Osteocyte (in vitro differentiated cells): ENCODE results near the gene VTCN1. TPM values are rescaled to one million over a fixed set of nuclear protein-coding genes. Genes with fewer than 3 reads are reported as not detected.

ENCODE experiments used
- DNase-seq: peaks from one replicate; pipeline ENCODE4 v3.0.0; 2021; ENCODE audit warnings: mixed read lengths; ENCODE audit not compliant: unreplicated experiment; ENCODE audit errors: extremely low spot score
- H3K27ac Mint-ChIP-seq: one replicate; pipeline ENCODE4 v1.8.0; 2021; ENCODE audit warnings: mild to moderate bottlenecking, mixed read lengths; ENCODE audit not compliant: unreplicated experiment
- H3K27me3 Mint-ChIP-seq: one replicate; pipeline ENCODE4 v1.8.0; 2021; ENCODE audit warnings: mixed read lengths; ENCODE audit not compliant: unreplicated experiment
- H3K36me3 Mint-ChIP-seq: one replicate; pipeline ENCODE4 v1.8.0; 2021; ENCODE audit warnings: mixed read lengths; ENCODE audit not compliant: unreplicated experiment
- H3K4me1 Mint-ChIP-seq: one replicate; pipeline ENCODE4 v1.8.0; 2021; ENCODE audit warnings: mixed read lengths; ENCODE audit not compliant: unreplicated experiment
- H3K4me3 Mint-ChIP-seq: one replicate; pipeline ENCODE4 v1.8.0; 2021; ENCODE audit warnings: mild to moderate bottlenecking, moderate library complexity, mixed read lengths; ENCODE audit not compliant: unreplicated experiment
- H3K9me3 Mint-ChIP-seq: one replicate; pipeline ENCODE4 v1.8.0; 2021; ENCODE audit warnings: mixed read lengths; ENCODE audit not compliant: unreplicated experiment
- CTCF ChIP-seq: fragments of 200-600 bp; sonication (generic); IDR thresholded peaks from 2 replicates; pipeline ENCODE4 v1.5.0; 2021; ENCODE audit warnings: antibody characterized with exemption, mild to moderate bottlenecking, moderate library complexity
- total RNA-seq: library from RNA; stranded (reverse); gene quantifications from 2 replicates; pipeline ENCODE4 v1.2.1, GENCODE V29; 2021

VTCN1 gene
- total RNA-seq, 1 donor from 2014 or later, result not detected

- no peaks in the 10 kb centered on the region for H3K36me3 Mint-ChIP-seq
- H3K4me1 Mint-ChIP-seq, result peaks cover 31% of the 10 kb centered on the region
- H3K27me3 Mint-ChIP-seq, result no peaks in the 10 kb centered on the region
- no peak for DNase-seq
- H3K27ac Mint-ChIP-seq, result peak overlapping the region; percentile 81
- TF ChIP-seq CTCF, result no peak
- H3K9me3 Mint-ChIP-seq, result peaks cover 3% of the 10 kb centered on the region
- H3K4me3 Mint-ChIP-seq, result no peak overlapping the region
These were observed 62.7 kb downstream of the VTCN1 start for GRCh38 chr1:117147856-117148588.

- Mint-ChIP-seq H3K27ac (peak overlapping the region; percentile 81), H3K4me3 (no peak overlapping the region), H3K9me3 (peaks cover 3% of the 10 kb centered on the region), H3K36me3 (no peaks in the 10 kb centered on the region), H3K4me1 (peaks cover 31% of the 10 kb centered on the region), H3K27me3 (no peaks in the 10 kb centered on the region)
- TF ChIP-seq CTCF, result no peak
- no peak for DNase-seq
These were observed 63.3 kb downstream of the VTCN1 start for GRCh38 chr1:117147341-117147831.

GRCh38 chr1:117146575-117147340 is 64.0 kb downstream of the VTCN1 start:
- no peaks in the 10 kb centered on the region for H3K36me3 Mint-ChIP-seq
- H3K4me3 Mint-ChIP-seq, result no peak overlapping the region
- H3K27ac Mint-ChIP-seq, result peak overlapping the region; percentile 81
- TF ChIP-seq CTCF, result no peak
- DNase-seq, result no peak
- peaks cover 2% of the 10 kb centered on the region for H3K9me3 Mint-ChIP-seq
- H3K4me1 Mint-ChIP-seq, result peaks cover 31% of the 10 kb centered on the region
- H3K27me3 Mint-ChIP-seq, result no peaks in the 10 kb centered on the region

- no peak for TF ChIP-seq CTCF
- Mint-ChIP-seq H3K9me3 (no peaks in the 10 kb centered on the region), H3K4me3 (no peak overlapping the region), H3K4me1 (peaks cover 31% of the 10 kb centered on the region), H3K27ac (peak overlapping the region; percentile 13), H3K36me3 (no peaks in the 10 kb centered on the region), H3K27me3 (no peaks in the 10 kb centered on the region)
- no peak for DNase-seq
These were observed 64.7 kb downstream of the VTCN1 start for GRCh38 chr1:117146072-117146471.

GRCh38 chr1:117143871-117144270 is 66.9 kb downstream of the VTCN1 start:
- Mint-ChIP-seq H3K27ac (no peak overlapping the region), H3K4me1 (peaks cover 31% of the 10 kb centered on the region), H3K9me3 (no peaks in the 10 kb centered on the region), H3K4me3 (no peak overlapping the region), H3K27me3 (no peaks in the 10 kb centered on the region), H3K36me3 (no peaks in the 10 kb centered on the region)
- TF ChIP-seq CTCF, result no peak
- no peak for DNase-seq
